NCI-H2196 treated with DMSO at 0.1 percent for 48 hours (cell line): ENCODE measurements around the gene SGSM1.
A peak's percentile ranks its signal among the peaks of the same experiment; 100 is the strongest.
"Not testable (repeated sequence)": the region's sequence is repeated elsewhere in the genome, so short reads cannot be mapped to it uniquely, and the experiment has no call there.

Source experiments
- DNase-seq: peaks from one replicate; lab custom pipeline; 2025; ENCODE audit not compliant: unreplicated experiment; lab: John Stamatoyannopoulos, UW

SGSM1 gene

DNA sequence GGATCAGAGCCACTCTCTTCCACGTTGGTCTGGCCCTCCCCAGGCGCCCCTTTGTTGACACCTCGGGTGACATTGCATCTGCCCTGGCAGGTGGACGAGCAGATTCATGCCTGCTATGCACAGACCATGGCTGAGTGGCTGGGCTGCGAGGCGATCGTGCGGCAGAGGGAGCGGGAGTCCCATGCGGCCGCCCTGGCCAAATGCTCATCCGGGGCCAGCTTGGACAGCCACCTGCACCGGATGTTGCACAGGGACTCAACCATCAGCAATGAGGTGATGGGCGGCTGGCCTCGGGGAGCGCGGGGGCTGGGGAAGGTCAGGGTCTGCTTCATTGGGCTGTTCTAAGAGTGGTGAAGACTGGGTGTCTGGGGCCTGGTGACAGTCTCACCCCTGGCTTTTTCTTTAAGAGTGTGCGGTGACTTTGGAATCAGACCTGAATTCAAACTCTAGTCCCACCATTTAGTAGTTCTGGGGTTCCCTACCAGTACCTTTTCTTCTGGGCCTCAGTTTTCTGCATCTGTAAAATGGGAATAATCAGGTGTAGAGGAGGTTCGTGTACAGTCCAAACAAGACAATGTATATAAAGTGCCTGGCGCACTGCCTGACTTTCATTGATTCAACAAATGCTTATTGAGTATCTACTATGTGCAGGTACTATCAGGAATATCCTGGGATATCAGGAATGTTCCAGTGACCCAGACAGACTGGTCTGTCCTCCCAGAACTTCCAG, 87.5 kb downstream of the SGSM1 start:
- no peak for DNase-seq

DNA sequence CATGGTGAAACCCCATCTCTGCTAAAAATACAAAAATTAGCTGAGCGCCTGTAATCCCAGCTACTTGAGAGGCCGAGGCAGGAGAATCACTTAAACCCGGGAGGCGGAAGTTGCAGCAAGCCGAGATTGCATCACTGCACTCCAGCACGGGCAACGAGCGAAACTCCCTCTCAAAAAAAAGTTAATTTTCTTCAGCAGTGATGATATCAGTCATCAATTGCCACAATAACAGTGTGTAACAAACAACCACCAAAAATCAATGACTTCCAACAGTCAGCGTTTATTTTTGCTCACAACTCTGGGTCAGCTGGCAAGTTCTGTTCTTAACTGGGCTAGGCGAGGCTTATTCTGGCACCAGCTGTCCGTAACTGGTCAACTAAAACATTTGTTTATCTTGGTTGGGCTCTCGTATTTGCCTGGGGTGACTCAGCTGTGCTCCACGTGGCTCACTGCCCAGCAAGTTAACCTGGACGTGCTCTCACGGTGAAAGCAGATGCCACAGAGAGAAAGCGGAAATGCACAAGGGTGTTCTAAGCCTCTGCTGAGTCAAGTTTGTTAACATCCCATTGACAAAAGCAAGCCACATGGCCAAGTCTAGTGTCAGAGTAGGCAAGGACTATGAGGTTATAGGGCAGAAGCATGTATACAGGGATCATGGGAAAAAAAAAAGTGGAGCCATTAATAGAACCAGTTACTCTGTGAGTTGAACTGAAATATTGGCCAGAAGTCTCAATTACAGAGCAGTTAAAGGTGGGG, 88.4 kb downstream of the SGSM1 start:
- peak; percentile 81 for DNase-seq

- DNase-seq, result peak; percentile 21
Measured at GRCh38 chr22:24894998-24895397, 89.0 kb downstream of the SGSM1 start.

DNA sequence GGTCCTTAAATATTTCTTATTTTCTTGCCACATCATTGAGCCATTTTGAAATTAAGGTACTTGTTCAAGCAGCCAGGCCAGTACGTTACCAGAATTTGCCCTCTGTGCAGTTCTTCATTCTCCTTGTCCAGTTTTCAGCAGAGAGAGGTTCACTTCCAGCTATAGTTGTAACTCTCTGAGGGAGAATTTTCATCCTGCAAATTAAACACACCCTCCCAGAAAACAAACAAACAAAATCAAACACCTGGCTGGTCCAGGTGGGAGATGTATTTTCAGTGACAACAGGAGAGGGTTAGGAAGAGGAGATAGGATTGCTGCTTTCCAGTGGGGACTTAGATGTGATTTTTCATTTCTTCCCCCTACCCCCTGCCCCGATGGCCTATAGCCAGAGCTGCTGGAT, 95.4 kb downstream of the SGSM1 start:
- DNase-seq, result no peak

GRCh38 chr22:24905909-24906308, 99.9 kb downstream of the SGSM1 start:
- no peak for DNase-seq

DNA sequence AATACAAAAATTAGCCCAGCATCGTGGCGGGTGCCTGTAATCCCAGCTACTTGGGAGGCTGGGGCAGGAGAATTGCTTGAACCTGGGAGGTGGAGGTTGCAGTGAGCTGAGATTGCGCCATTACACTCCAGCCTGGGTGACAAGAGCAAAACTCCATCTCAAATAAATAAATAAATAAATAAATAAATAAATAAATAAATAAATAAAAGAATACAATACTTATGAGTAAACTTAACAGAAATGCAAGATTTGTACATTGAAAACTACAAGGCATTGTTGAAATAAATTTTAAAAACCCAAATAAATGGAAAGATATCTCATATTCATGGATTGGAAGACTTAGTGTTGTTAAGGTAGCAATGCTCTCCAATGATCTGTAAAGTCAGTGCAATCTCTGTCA, 101.1 kb downstream of the SGSM1 start:
- not testable (repeated sequence) for DNase-seq

DNA sequence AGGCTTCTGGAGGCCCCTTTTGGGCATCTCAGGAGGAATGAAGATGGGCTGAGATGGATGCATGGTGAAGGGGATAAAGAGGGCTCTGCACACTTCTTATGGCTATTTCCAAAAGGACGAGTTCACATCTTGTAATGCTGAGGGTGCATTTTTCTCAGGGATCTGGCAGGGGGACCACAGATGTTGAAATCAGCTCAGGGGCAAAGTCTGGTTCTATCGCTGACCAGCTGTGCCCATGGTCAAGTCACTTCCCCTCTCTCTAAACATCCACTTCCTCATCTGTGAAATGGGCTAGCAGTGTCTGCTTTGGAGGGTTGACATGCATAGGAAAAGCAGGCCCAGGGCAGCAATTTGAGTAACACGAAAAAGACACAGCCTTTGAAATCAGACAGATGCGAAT, 114.0 kb downstream of the SGSM1 start:
- no peak for DNase-seq

GRCh38 chr22:24925586-24926427, 119.8 kb downstream of the SGSM1 start:
- DNase-seq, result no peak

DNA sequence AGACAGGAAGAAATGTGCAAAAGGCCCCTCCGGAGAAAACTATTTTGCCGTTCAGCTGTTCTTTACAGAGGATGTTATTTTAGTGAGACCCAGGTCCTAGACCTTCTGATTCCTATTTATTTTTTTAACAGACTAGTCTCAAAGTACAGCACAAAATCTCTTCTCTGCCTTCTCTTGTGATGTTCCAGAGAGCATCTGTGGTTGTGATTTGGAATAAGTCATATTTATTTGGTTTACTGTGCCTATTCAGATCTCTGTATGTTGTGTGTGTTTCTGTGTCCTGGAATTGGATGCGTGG, 120.4 kb downstream of the SGSM1 start:
- no peak for DNase-seq

DNA sequence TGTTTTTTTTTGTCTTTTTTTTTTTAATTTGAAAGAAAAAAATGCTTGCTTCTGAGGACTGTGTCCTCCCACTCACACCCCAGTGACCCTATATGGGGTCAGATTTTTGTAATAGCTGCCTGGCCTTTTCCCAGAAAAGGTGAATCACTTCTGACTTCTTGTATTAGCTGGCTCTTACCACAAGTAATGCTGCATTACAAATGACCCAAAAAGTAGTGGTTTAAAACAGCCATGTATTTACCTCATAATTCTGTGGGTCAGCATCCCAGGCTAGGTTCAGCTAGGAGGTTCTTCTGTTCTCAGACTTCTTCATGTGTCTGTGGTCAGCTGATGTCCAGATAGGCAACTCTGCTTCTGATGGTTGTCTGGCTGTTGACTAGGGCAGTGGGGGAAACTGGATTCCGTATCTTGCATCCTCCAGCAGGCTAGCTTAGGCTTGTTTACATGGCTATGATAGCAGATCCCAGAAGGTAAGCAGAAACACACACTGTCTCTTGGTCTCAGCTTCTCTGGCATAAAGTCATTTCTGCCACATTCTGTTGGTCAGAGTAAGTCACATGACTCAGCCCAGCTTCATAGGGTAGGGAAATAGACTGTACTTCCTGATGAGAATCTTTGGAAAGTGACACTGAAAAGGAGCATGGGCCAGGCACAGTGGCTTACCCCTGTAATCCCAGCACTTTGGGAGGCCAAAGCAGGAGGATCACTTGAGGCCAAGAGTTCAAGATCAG, 121.0 kb downstream of the SGSM1 start:
- DNase-seq, result no peak

GRCh38 chr22:24928322-24928721, 122.3 kb downstream of the SGSM1 start:
- no peak for DNase-seq

GRCh38 chr22:24930678-24931077, 124.7 kb downstream of the SGSM1 start:
- DNase-seq, result no peak

- DNase-seq, result no peak
Measured at GRCh38 chr22:24935771-24936483, 129.9 kb downstream of the SGSM1 start.

GRCh38 chr22:24937114-24937513, 131.1 kb downstream of the SGSM1 start:
- DNase-seq, result no peak

- DNase-seq, result peak; percentile 15
Measured at GRCh38 chr22:24938741-24939341, 132.8 kb downstream of the SGSM1 start.

GRCh38 chr22:24942301-24942700, 136.3 kb downstream of the SGSM1 start:
- no peak for DNase-seq

GRCh38 chr22:24944217-24944937, 138.4 kb downstream of the SGSM1 start:
- DNase-seq, result no peak

DNA sequence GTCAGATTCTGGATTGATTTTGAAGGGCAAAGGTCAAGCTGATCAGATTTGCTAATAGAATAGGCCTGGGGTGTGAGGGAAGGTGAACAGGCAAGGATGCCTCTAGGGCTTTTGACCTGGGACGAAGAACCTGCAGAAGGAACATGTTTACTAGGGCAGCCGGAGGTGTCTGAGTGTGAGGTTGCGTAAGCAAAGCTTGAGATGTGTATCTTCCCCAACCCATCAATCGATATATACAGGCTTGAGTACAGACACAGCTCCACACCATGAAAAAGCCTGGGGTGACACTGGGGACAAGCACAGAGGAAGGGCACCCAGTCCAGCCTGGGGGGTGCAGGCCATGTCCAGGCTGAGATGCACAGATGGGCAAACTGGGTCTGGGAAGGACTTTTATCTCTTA, 139.4 kb downstream of the SGSM1 start:
- DNase-seq, result no peak

DNA sequence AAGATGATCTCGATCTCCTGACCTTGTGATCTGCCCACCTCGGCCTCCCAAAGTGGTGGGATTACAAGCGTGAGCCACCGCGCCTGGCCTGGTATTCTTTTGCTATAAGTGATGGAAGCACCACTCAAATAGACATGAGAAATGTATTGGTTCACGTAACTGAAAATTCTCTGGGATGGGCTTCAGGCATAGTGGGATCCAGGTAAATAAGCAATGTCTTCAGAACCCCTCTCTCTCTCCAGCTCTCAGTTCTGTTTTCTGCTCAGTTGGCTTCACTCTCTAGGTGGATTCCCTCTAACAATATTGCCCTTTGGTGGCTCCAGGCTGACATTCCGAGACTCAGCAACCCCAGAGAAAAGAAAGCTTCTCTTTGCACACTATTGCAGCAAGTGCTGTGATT, 141.4 kb downstream of the SGSM1 start:
- no peak for DNase-seq

DNA sequence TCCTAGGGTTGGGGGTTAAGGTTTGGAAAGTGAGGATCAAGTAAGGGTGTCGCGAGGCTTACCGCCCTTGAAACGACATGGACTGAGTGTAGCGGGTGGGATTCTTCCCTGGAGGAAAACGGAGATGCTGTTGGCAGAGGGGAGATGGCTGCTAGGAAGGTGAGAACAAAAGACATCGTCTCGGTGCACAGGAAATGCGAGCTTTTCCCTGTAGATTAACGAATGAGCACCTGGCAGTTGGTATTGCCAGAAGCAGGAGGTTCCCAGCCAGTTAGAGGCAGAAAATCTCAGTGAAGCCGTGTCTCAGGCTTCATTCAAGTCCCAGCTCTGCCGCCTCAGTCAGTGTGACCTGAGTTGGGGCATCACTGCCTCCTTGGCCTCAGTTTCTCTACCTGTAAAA, 141.9 kb downstream of the SGSM1 start:
- DNase-seq, result no peak
